ENCODE measurements around the gene TMEM79. TPM values are rescaled to one million over a fixed set of nuclear protein-coding genes. Genes with fewer than 3 reads are reported as not detected.
A peak's percentile ranks its signal among the peaks of the same experiment; 100 is the strongest.
"Not testable (repeated sequence)": the region's sequence is repeated elsewhere in the genome, so short reads cannot be mapped to it uniquely, and the experiment has no call there.

The TMEM79 gene
- total RNA-seq, 1 donor from 2014 or later: 1.4 TPM

DNA sequence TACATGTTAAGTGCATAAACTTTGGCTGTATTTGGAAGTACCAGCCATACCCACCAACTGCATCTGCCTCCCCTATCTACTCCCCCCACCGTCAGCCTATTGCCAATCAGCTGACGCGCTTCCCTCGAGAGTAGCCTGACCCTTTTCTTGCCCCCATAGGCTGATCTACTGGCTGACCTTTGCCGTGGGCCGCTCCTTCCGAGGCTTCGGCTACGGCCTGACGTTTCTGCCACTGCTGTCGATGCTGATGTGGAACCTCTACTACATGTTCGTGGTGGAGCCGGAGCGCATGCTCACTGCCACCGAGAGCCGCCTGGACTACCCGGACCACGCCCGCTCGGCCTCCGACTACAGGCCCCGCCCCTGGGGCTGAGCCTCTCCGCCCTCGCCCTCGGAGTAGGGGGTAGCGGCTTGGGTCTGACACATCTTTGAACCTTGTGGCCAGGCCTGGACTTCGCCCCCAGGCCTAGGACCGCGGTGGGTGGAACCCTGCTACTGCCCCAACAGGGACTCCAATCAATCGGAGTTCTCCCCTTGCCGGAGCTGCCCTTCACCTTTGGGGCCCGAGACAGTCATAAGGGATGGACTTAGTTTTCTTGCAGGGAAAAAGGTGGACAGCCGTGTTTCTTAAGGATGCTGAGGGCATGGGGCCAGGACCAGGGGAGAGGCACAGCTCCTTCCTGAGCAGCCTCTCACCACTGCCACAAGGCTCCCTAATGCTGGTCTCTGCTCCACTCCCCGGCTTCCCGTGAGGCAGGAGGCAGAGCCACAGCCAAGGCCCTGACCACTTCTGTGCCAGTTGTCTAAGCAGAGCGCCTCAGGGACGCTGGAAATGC lies 7.3 kb downstream of the TMEM79 start:
- intact Hi-C loops (cut with DNase I): no loop called here
- ATAC-seq (peak; percentile 96), DNase-seq (ENCODE audit: missing footprints) (peak; percentile 96)

DNA sequence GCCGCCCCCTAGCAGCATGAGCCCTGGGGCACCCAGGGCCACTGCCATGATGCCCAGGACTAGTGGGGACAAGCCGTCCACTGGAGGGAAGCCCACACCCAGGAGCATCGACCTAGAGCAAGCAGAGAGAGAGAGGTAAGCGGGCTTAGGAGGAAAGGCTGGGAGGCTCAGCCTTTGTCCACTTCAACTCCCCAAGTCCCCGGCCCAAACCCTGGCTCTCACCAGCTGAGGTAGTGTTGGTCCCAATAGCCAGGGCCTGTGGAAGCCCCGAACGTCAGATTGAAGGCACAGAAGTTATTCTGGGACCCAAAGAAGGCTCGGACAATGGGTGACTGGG lies 8.9 kb downstream of the TMEM79 start:
- no peak for ATAC-seq
- DNase-seq (ENCODE audit: missing footprints): no peak
- intact Hi-C loops (cut with DNase I): no loop called here

DNA sequence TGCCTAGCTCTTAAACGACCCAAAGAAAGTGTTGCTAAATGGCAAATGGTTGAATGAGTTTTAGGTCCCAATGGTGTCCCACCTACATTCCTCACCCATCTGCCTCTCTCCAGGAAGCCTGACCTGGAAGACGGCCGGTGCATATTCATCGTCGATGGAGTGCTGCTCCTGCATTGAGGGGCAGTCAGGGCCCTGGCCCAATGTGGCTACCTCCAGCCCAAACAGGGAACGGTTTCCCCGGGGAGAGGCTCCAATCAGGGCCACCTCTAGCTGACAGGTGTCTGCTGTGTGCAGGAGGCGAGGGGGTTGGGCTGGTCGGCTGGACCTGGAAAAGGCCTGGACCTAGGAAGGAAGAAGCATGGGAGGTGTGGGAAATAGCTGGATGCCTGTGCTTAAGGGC lies 9.8 kb downstream of the TMEM79 start:
- no peak for DNase-seq (ENCODE audit: missing footprints)
- intact Hi-C loops (cut with DNase I): no loop called here
- no peak for ATAC-seq

DNA sequence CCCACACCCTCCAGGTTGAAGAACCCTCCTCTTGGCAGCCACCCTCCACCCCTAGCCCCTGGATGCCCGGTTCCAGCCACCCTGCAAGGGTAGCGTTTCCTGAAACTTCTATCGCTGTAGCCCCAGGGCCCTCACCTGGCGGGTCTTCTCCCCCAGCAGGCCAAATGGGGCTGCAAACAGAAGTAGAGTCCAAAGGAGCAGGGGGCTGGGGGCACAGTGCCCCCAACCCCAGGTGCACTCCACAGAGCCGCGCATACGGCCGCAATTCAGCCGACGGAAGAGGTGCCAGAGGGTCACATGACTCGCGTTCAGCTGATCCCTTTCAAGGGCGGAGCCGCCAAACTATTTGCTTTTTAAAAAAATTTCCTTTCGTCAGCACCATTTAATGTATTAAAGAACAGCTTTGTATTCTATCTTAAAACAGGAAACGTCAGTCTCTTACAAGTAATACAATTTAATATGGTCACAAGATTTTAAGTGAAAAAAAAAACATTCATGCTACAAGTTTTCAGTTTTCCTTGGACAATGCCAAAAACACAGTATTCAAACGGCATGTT lies 11.3 kb downstream of the TMEM79 start, which contains the start of gene GLMP:
GLMP (minus strand) TSS at position 289 of the 557 bp plus-strand sequence; CDS start at position 255, 34 bp downstream.
- DNase-seq (ENCODE audit: missing footprints): peak; percentile 80
- ATAC-seq: peak; percentile 49
- intact Hi-C loops (cut with DNase I): no loop called here

DNA sequence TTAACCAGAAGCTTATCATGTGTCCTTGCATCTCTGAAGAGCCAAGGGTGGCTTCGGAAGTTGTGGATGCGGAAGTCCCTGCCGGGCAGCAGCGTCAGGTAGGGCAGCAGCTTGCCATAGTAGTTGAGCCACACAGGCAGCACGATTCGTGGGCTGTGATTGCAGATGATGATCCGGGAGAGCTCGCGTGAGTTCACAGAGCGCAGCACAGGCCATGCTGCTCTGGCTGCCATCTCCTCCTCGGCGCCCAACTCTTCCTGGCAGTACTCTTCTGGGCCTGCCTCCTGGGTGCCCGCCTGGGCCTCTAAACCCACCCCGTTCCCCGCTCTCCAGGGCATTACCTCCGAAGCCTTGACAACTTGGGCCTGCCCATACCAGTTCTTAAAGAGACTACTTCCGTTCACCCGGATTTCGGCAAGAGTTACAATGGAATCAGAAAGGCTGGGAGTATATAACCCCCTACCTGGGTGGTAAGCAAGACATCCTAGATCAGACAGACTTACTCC lies 14.8 kb downstream of the TMEM79 start, which contains the start of gene VHLL:
VHLL (minus strand) TSS at position 456 of the 506 bp plus-strand sequence; CDS start at position 338, 118 bp downstream.
- intact Hi-C loops (cut with DNase I): no loop called here

DNA sequence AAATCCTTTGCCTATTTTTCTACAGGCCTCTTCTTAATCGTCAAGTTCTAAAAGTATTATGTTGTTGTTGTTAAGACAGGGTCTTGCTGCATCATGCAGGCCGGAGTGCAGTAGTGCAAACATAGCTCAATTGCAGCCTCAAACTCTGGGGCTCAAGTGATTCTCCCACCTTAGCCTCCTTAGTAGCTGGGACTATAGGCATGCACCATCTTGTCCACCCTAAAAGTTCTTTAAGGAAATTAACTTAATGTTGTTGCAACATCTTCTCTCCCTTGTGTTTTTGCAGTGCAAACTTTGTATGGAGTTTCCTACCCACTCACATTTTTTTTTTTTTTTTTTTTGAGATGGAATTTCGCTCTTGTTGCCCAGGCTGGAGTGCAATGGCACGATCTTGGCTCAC lies 19.1 kb downstream of the TMEM79 start:
- intact Hi-C loops (cut with DNase I): no loop called here
- DNase-seq (ENCODE audit: missing footprints): no peak
- ATAC-seq: no peak

More for the DNA sequence above, 14.8 kb downstream of the TMEM79 start, which contains the start of gene VHLL:
- DNase-seq (ENCODE audit: missing footprints) (no peak), ATAC-seq (no peak)

DNA sequence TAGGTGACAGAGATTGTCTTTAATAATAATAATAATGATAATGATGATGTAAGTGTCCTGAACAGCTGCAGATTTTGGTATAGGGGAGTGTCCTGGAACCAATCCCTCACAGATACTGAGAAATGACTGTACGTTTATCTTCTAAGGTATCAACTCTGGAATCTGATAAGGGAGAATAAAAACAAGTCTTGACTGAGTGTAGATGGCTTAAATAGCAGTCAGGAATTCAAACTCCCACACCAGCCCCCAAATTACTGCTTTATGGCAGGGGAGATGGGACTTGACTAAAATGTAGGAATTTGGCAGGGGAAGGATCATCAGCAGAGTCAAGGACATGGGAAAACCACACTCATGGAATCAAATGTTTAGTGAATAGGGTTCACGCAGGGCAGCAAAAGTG lies 21.1 kb downstream of the TMEM79 start:
- ATAC-seq: no peak
- no peak for DNase-seq (ENCODE audit: missing footprints)
- intact Hi-C loops (cut with DNase I): no loop called here

DNA sequence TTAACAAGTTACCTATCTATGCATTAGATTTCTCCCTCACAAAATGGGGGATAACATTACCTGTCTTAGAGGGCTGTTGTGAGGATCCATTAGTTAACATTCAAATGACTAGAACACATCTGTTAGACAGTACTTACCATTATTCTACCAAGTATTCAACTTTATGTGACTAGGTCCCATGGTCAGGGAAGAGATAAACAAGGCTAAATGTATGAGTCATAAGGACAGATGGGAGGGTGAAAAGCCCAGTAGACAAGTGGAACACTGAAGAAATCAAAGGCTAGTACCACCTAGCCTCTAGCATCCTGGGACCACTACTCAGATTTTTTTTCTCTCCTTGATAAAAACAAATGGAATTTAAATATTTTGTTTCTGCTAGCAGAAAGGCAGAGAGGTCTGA lies 24.0 kb downstream of the TMEM79 start:
- ATAC-seq (no peak), DNase-seq (ENCODE audit: missing footprints) (no peak)
- intact Hi-C loops (cut with DNase I): no loop called here

DNA sequence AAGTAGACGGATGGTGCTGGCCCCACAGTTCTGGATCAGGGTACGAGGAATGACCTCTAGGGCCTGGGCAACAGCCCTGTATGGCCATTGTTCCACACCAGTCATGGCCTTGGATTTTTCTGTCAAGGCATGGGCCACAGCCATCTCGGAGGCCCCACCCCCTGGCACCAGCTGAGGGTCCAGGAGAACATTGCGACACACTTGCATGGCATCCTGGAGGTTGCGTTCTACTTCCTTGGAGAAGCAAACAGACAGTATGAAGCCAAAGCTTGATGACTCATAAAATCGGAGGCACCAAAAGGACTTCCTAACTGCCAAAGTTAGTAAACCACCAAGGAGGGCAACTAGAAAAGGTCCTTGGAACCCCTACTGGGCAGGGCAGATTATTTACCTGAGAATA lies 26.8 kb downstream of the TMEM79 start:
- intact Hi-C loops (cut with DNase I): no loop called here
- ATAC-seq: no peak
- no peak for DNase-seq (ENCODE audit: missing footprints)

DNA sequence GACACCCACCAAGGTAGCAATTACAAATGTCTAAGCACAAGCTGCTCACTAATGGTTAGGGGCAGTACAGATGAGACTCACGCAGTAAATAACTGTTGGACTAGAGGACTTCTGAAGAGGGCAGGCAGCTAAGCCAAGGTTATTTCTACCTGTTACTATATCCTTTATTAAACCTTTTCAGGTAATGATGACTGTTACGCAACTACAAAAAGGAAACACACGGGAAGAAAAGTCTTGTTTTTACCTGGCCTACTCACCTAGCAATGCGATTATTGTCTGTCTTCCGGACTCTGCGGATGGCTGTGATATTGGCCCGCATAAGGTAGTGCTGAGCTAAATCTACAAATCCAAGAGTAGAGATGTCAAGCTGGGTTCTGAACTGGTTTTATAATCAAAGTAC lies 32.8 kb downstream of the TMEM79 start:
- DNase-seq (ENCODE audit: missing footprints): no peak
- no peak for ATAC-seq
- intact Hi-C loops (cut with DNase I): no loop called here

DNA sequence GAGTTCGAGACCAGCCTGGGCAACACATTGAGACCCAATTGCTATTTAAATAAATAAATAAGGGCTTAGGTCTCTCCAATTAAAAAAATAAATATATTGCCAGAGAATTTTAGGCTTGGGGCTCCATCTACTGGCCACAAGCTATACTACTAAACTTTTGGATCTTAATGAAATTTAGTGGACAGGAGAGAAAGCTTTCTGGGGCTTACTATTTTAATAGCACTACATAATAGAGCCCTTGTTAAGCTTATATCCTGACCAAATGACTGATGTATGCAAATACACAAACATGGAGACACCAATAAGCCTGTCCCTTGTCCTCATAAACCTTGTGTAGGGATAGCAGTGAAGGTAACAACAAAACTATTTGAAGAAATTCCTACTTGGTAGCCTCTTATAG lies 35.5 kb downstream of the TMEM79 start:
- no peak for DNase-seq (ENCODE audit: missing footprints)
- intact Hi-C loops (cut with DNase I): loop anchor here (10.0 kb wide), 1 partner anchor 185 kb away; no protein-coding TSS in a partner anchor

DNA sequence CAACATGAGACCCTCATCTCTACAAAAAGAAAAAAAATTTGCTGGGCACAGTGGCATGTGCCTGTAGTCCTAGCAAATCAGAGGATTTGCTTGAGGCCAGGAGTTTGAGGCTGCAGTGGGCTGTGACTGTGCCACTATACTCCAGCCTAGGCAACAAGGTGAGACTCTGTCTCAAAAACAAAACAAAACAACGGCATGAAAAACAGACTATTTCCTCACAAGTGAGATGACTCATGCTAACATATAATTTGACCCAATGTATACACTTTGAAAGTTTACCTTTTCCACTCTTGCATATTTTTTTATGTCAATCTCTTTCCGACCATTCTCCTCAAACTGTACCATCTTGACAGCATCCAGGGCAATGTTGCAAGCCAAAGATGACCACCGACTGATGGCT lies 36.4 kb downstream of the TMEM79 start:
- DNase-seq (ENCODE audit: missing footprints) (no peak), ATAC-seq (no peak)
- intact Hi-C loops (cut with DNase I): loop anchor here (10.0 kb wide), 1 partner anchor 186 kb away; no protein-coding TSS in a partner anchor

More for the DNA sequence above, 35.5 kb downstream of the TMEM79 start:
- ATAC-seq: no peak

DNA sequence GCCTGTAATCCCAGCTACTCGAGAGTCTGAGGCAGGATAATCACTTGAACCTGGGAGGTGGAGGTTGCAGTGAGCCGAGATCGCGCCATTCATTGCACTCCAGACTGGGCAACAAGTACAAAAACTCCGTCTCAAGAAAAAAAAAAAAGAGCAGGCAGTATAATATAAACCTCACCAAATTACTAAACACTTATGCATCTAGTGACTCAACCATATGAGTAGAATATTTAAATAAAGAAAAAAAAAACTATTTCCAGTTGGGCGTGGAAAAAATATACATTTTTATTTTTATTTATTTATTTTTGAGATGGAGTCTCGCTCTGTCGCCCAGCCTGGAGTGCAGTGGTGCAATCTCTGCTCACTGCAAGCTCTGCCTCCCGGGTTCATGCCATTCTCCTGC lies 39.1 kb downstream of the TMEM79 start:
- intact Hi-C loops (cut with DNase I): loop anchor here (10.0 kb wide), 1 partner anchor 188 kb away; no protein-coding TSS in a partner anchor
- not testable (repeated sequence) for ATAC-seq; DNase-seq (ENCODE audit: missing footprints)

DNA sequence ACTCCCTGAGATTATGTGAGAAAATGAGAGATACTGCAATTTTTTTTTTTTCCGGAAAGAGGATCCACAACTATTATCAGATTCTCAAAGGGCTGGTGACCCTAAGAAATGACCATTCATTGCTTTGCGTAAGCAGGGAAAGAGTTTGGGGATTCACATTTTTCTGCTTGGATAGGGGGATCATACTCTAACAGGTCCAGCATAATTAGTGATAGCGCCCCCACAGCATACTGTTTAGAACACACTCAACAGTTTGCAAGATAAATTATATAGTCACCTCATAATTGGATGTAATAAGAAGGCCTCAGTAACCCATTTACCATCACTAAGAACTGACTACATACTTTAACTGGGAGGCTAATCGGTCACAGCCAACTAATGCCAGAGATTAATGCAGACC lies 52.1 kb downstream of the TMEM79 start:
- DNase-seq (ENCODE audit: missing footprints) (no peak), ATAC-seq (no peak)
- intact Hi-C loops (cut with DNase I): loop anchor here (5.0 kb wide), 1 partner anchor 54 kb away; the partner anchor contains the start of genes SMG5 and TMEM79

DNA sequence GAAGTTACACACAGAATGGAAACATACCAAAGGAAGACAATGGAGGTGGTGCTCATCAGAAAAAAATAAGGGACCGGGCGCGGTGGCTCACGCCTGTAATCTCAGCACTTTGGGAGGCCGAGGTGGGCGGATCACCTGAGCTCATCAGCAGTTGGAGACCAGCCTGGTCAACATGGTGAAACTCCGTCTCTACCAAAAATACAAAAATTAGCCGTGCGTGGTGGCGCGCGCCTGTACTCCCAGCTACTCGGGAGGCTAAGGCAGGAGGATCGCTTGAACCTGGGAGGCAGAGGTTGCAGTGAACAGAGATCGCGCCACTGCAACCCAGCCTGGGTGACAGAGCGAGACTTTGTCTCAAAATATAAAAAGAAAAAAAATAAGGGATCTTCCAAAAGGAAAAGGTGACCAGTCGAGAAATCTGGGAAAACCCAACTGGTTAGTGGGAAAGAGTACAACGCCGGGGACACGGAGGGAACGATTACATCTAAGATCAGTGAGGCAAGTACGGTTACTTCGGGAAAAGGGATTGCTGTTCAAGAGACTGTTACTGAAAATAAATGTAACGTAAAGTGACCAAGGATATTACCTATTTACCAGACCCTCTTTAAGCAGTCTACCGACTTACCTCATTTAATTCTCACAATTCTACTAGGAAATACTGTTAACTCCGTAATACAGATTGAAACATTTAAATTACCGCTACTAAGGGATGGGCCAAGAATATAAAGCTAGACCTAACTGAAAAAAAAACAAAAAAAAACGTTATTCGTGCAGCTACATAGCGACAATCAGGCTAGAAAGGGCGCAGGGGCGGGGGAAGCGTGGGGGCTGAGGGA lies 53.1 kb downstream of the TMEM79 start:
- no peak for DNase-seq (ENCODE audit: missing footprints)
- intact Hi-C loops (cut with DNase I): loop anchor here (5.0 kb wide), 1 partner anchor 55 kb away; the partner anchor contains the start of genes SMG5 and TMEM79
- no peak for ATAC-seq

DNA sequence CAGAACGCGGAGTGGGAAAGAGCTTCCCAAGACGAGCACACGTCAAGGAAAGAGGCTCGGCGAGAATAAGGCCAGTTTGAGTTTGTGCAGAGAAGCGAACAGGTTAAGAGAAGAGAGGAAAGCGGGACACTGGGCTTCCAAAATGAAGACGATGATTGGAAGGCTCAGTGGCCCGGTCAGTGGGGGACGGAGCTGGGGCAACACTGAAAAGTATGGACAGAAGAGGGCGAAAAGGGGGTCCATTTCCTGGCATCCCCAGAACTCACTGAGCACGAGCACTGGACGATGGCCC lies 53.7 kb downstream of the TMEM79 start:
- no peak for ATAC-seq
- intact Hi-C loops (cut with DNase I): loop anchor here (5.0 kb wide), 1 partner anchor 56 kb away; the partner anchor contains the start of genes SMG5 and TMEM79
- DNase-seq (ENCODE audit: missing footprints): no peak

DNA sequence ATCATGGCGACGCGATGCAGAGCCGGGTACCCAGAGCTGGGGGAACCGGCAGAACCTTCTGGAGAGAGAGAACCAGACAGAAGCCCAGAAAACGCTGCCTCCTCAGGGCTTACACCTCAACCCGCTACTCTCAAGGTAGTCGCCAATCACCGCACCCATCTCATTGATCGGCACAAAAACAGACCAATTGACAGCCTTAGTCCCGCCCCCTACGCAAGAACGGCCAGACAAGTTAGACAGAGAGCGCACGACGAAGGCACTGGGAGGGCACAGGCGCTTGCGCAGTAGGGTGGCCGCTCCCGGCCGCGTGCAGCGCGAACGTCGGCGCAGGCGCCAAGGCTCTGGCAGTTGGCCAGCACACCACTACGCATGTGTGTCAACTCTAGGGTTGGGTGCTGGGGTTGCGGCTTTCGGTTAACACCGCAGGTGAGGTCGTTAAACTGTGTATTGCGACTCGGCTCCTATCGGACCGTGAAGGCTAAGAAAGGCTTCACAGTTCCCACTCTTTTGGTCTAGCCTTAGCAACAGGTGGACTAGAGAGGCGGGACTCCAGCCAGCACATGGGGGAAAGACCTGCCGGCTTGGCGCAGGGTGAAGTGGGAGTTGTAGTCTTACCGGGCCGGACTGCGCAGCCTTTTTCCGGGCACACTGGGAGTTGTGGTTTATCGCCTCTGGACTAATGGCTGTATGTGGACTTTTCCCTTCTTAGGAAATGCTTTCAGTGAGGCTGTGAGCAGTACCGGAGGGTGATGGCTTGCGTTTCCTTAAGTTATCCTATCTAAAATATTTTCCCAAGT lies 54.3 kb downstream of the TMEM79 start, which contains the start of the genes CCT3 and TSACC:
CCT3 (minus strand) TSS at position 113 of the 797 bp plus-strand sequence; CDS start at position 5, 108 bp downstream.
TSACC (plus strand) TSS at position 347 of the 797 bp plus-strand sequence. CDS start 1,232 bp downstream, outside the sequence.
- peak; percentile 98 for ATAC-seq
- DNase-seq (ENCODE audit: missing footprints): peak; percentile 99
- intact Hi-C loops (cut with DNase I): loop anchor here (5.0 kb wide), 1 partner anchor 56 kb away; the partner anchor contains the start of genes SMG5 and TMEM79
